ENCODE data around the gene TAF3. TPM values are rescaled to one million over a fixed set of nuclear protein-coding genes. Genes with fewer than 3 reads are reported as not detected.

TAF3 gene
- total and polyA plus RNA-seq, 8 donors: 2.3 to 13.4 (median 6.5) TPM

GRCh38 chr10:8061274-8062211, 243.2 kb downstream of the TAF3 start:
- intact Hi-C loops (cut with DNase I; ENCODE audit: low total_unique reads): no loop called here
- H3K27me3 ChIP-seq: peaks cover 0 to 92% (median 22%) of the 10 kb centered on the region in 3 donors
- DNase-seq: peak in 1 of 2 donors; percentile 42
- H3K36me3 ChIP-seq: no peaks in the 10 kb centered on the region
- no peak for TF ChIP-seq POLR2AphosphoS5 (IDR thresholded peaks at IDR 0.05)
- no peak for TF ChIP-seq EP300 (IDR thresholded peaks at IDR 0.05)
- TF ChIP-seq CTCF (IDR thresholded peaks at IDR 0.05): no peak
- no peak for TF ChIP-seq POLR2A (IDR thresholded peaks at IDR 0.05)
- no peaks in the 10 kb centered on the region for H3K9me3 ChIP-seq
- WGBS, 5 donors: 72 to 77% (median 74%) methylated on average over 12 to 17 of the region's 17 CpGs
- no peaks in the 10 kb centered on the region for H3K4me1 ChIP-seq
- H3K27ac ChIP-seq: peak overlapping the region in 1 of 5 donors; percentile 13
- peak overlapping the region in 1 of 4 donors; percentile 0 for H3K4me3 ChIP-seq

- WGBS, 5 donors: 46 to 56% (median 49%) methylated on average over 15 of the region's 15 CpGs
- TF ChIP-seq POLR2AphosphoS5 (IDR thresholded peaks at IDR 0.05) (no peak), CTCF (IDR thresholded peaks at IDR 0.05) (no peak)
- no peaks in the 10 kb centered on the region for H3K4me1 ChIP-seq
- H3K27me3 ChIP-seq: peaks cover 0 to 79% (median 16%) of the 10 kb centered on the region in 3 donors
- H3K27ac ChIP-seq: no peak overlapping the region
- no peaks in the 10 kb centered on the region for H3K36me3 ChIP-seq
- no peaks in the 10 kb centered on the region for H3K9me3 ChIP-seq
- DNase-seq: no peak
- intact Hi-C loops (cut with DNase I; ENCODE audit: low total_unique reads): no loop called here
- H3K4me3 ChIP-seq: no peak overlapping the region
These were observed 245.0 kb downstream of the TAF3 start for GRCh38 chr10:8063128-8063908.

GRCh38 chr10:8063935-8064334, 245.6 kb downstream of the TAF3 start:
- 33 to 53% (median 42%) methylated on average over 13 of the region's 13 CpGs for WGBS, 5 donors
- Histone ChIP-seq H3K27me3 (peaks cover 0 to 73% (median 15%) of the 10 kb centered on the region in 3 donors), H3K4me3 (no peak overlapping the region), H3K9me3 (no peaks in the 10 kb centered on the region), H3K36me3 (no peaks in the 10 kb centered on the region), H3K4me1 (no peaks in the 10 kb centered on the region), H3K27ac (no peak overlapping the region)
- no peak for DNase-seq
- no peak for TF ChIP-seq CTCF (IDR thresholded peaks at IDR 0.05)
- no peak for TF ChIP-seq POLR2A (IDR thresholded peaks at IDR 0.05)
- TF ChIP-seq EP300 (IDR thresholded peaks at IDR 0.05): no peak
- TF ChIP-seq POLR2AphosphoS5 (IDR thresholded peaks at IDR 0.05): no peak
- intact Hi-C loops (cut with DNase I; ENCODE audit: low total_unique reads): no loop called here

GRCh38 chr10:8064436-8064835, 246.1 kb downstream of the TAF3 start:
- TF ChIP-seq CTCF (IDR thresholded peaks at IDR 0.05) (no peak), EP300 (IDR thresholded peaks at IDR 0.05) (no peak), POLR2A (IDR thresholded peaks at IDR 0.05) (no peak), POLR2AphosphoS5 (IDR thresholded peaks at IDR 0.05) (no peak)
- H3K4me1 ChIP-seq: no peaks in the 10 kb centered on the region
- no peaks in the 10 kb centered on the region for H3K36me3 ChIP-seq
- no peaks in the 10 kb centered on the region for H3K9me3 ChIP-seq
- no peak overlapping the region for H3K4me3 ChIP-seq
- H3K27ac ChIP-seq: no peak overlapping the region
- no peak for DNase-seq
- H3K27me3 ChIP-seq: peaks cover 0 to 68% (median 12%) of the 10 kb centered on the region in 3 donors
- intact Hi-C loops (cut with DNase I; ENCODE audit: low total_unique reads): no loop called here
- WGBS, 5 donors: 55 to 67% (median 60%) methylated on average over 5 of the region's 5 CpGs

All from stomach (tissue), 9 donors.